ENCODE data around the gene SMG5.

The SMG5 gene

GRCh38 chr1:156295391-156295947 is 12.8 kb upstream of the SMG5 start, which contains the start of gene GLMP:
Gene GLMP, minus strand, starts transcription at chr1:156295679. Its CDS starts 34 bp downstream, at chr1:156295645.
- no peaks in the 10 kb centered on the region for H3K27me3 ChIP-seq (ENCODE audit: insufficient read depth, low read length)
- peaks cover 8% of the 10 kb centered on the region; the same call in 1 of the 2 replicates for H3K4me1 ChIP-seq (ENCODE audit: insufficient read depth, low read length)
- no peaks in the 10 kb centered on the region for H3K9me3 ChIP-seq (ENCODE audit: insufficient read depth, low read depth, low read length)
- 5% methylated on average over 17 of the region's 17 CpGs for WGBS
- H3K27ac ChIP-seq (ENCODE audit: low read depth, low read length) = no peak within 1 kb of the TSS
- H3K9ac ChIP-seq (ENCODE audit: low read depth, low read length) = peak within 1 kb of the TSS; percentile 79
- peak within 1 kb of the TSS; percentile 97 for H3K4me3 ChIP-seq (ENCODE audit: low read length)
- peaks cover 15% of the 10 kb centered on the region for H3K36me3 ChIP-seq (ENCODE audit: insufficient read depth, low read length)

GRCh38 chr1:156293895-156294294 is 11.3 kb upstream of the SMG5 start:
- no peak overlapping the region for H3K4me3 ChIP-seq (ENCODE audit: low read length)
- 92% methylated on average over 9 of the region's 9 CpGs for WGBS
- peaks cover 18% of the 10 kb centered on the region for H3K36me3 ChIP-seq (ENCODE audit: insufficient read depth, low read length)
- no peak overlapping the region for H3K27ac ChIP-seq (ENCODE audit: low read depth, low read length)
- no peaks in the 10 kb centered on the region for H3K9me3 ChIP-seq (ENCODE audit: insufficient read depth, low read depth, low read length)
- no peaks in the 10 kb centered on the region for H3K27me3 ChIP-seq (ENCODE audit: insufficient read depth, low read length)
- no peak overlapping the region for H3K9ac ChIP-seq (ENCODE audit: low read depth, low read length)
- peaks cover 8% of the 10 kb centered on the region; the same call in 1 of the 2 replicates for H3K4me1 ChIP-seq (ENCODE audit: insufficient read depth, low read length)

- 92% methylated on average over 8 of the region's 8 CpGs for WGBS
- peaks cover 8% of the 10 kb centered on the region; the same call in 1 of the 2 replicates for H3K4me1 ChIP-seq (ENCODE audit: insufficient read depth, low read length)
- H3K36me3 ChIP-seq (ENCODE audit: insufficient read depth, low read length) = peaks cover 20% of the 10 kb centered on the region
- no peaks in the 10 kb centered on the region for H3K9me3 ChIP-seq (ENCODE audit: insufficient read depth, low read depth, low read length)
- no peaks in the 10 kb centered on the region for H3K27me3 ChIP-seq (ENCODE audit: insufficient read depth, low read length)
- H3K27ac ChIP-seq (ENCODE audit: low read depth, low read length) = no peak overlapping the region
- no peak overlapping the region for H3K9ac ChIP-seq (ENCODE audit: low read depth, low read length)
- no peak overlapping the region for H3K4me3 ChIP-seq (ENCODE audit: low read length)
These were observed 10.4 kb upstream of the SMG5 start for GRCh38 chr1:156293098-156293434.

- Histone ChIP-seq H3K36me3 (ENCODE audit: insufficient read depth, low read length) (peaks cover 20% of the 10 kb centered on the region), H3K9me3 (ENCODE audit: insufficient read depth, low read depth, low read length) (no peaks in the 10 kb centered on the region), H3K9ac (ENCODE audit: low read depth, low read length) (peak overlapping the region; percentile 49), H3K27me3 (ENCODE audit: insufficient read depth, low read length) (no peaks in the 10 kb centered on the region), H3K27ac (ENCODE audit: low read depth, low read length) (no peak overlapping the region), H3K4me1 (ENCODE audit: insufficient read depth, low read length) (peaks cover 8% of the 10 kb centered on the region; the same call in 1 of the 2 replicates), H3K4me3 (ENCODE audit: low read length) (peak overlapping the region; percentile 62)
- 17% methylated on average over 37 of the region's 37 CpGs for WGBS
These were observed 8.8 kb upstream of the SMG5 start for GRCh38 chr1:156291226-156292061.

- no peak overlapping the region for H3K9ac ChIP-seq (ENCODE audit: low read depth, low read length)
- H3K27ac ChIP-seq (ENCODE audit: low read depth, low read length) = no peak overlapping the region
- H3K4me1 ChIP-seq (ENCODE audit: insufficient read depth, low read length) = 0 out of 2 replicates have a peak, but pooled peaks cover 2% of the 10 kb centered on the region
- no peaks in the 10 kb centered on the region for H3K9me3 ChIP-seq (ENCODE audit: insufficient read depth, low read depth, low read length)
- peaks cover 20% of the 10 kb centered on the region for H3K36me3 ChIP-seq (ENCODE audit: insufficient read depth, low read length)
- no peak overlapping the region for H3K4me3 ChIP-seq (ENCODE audit: low read length)
- H3K27me3 ChIP-seq (ENCODE audit: insufficient read depth, low read length) = no peaks in the 10 kb centered on the region
These were observed 7.2 kb upstream of the SMG5 start for GRCh38 chr1:156289857-156290256.

GRCh38 chr1:156286061-156286460 is 3.4 kb upstream of the SMG5 start:
- Histone ChIP-seq H3K9me3 (ENCODE audit: insufficient read depth, low read depth, low read length) (no peaks in the 10 kb centered on the region), H3K27ac (ENCODE audit: low read depth, low read length) (no peak overlapping the region), H3K27me3 (ENCODE audit: insufficient read depth, low read length) (no peaks in the 10 kb centered on the region), H3K36me3 (ENCODE audit: insufficient read depth, low read length) (peaks cover 8% of the 10 kb centered on the region; the same call in 1 of the 2 replicates), H3K4me1 (ENCODE audit: insufficient read depth, low read length) (peaks cover 16% of the 10 kb centered on the region; the same call in 1 of the 2 replicates), H3K9ac (ENCODE audit: low read depth, low read length) (no peak overlapping the region), H3K4me3 (ENCODE audit: low read length) (no peak overlapping the region)
- 96% methylated on average over 8 of the region's 8 CpGs for WGBS

- Histone ChIP-seq H3K27ac (ENCODE audit: low read depth, low read length) (no peak overlapping the region), H3K36me3 (ENCODE audit: insufficient read depth, low read length) (peaks cover 11% of the 10 kb centered on the region; the same call in 1 of the 2 replicates), H3K9me3 (ENCODE audit: insufficient read depth, low read depth, low read length) (no peaks in the 10 kb centered on the region), H3K4me3 (ENCODE audit: low read length) (no peak overlapping the region), H3K4me1 (ENCODE audit: insufficient read depth, low read length) (peaks cover 18% of the 10 kb centered on the region; the same call in 1 of the 2 replicates), H3K27me3 (ENCODE audit: insufficient read depth, low read length) (no peaks in the 10 kb centered on the region), H3K9ac (ENCODE audit: low read depth, low read length) (no peak overlapping the region)
- 97% methylated on average over 21 of the region's 21 CpGs for WGBS
These were observed 2.8 kb upstream of the SMG5 start for GRCh38 chr1:156285437-156285836.

GRCh38 chr1:156284757-156285156 is 2.1 kb upstream of the SMG5 start:
- H3K27me3 ChIP-seq (ENCODE audit: insufficient read depth, low read length) = no peaks in the 10 kb centered on the region
- no peaks in the 10 kb centered on the region for H3K9me3 ChIP-seq (ENCODE audit: insufficient read depth, low read depth, low read length)
- no peak overlapping the region for H3K27ac ChIP-seq (ENCODE audit: low read depth, low read length)
- peak overlapping the region; percentile 27; the same call in 1 of the 2 replicates for H3K4me3 ChIP-seq (ENCODE audit: low read length)
- 90% methylated on average over 4 of the region's 4 CpGs for WGBS
- H3K9ac ChIP-seq (ENCODE audit: low read depth, low read length) = no peak overlapping the region
- H3K4me1 ChIP-seq (ENCODE audit: insufficient read depth, low read length) = peaks cover 18% of the 10 kb centered on the region; the same call in 1 of the 2 replicates
- H3K36me3 ChIP-seq (ENCODE audit: insufficient read depth, low read length) = peaks cover 17% of the 10 kb centered on the region

GRCh38 chr1:156284112-156284511 is 1.5 kb upstream of the SMG5 start, which contains the start of gene TMEM79:
Gene TMEM79, plus strand, starts transcription at chr1:156284325. Its CDS starts 902 bp downstream, at chr1:156285227.
- Histone ChIP-seq H3K9ac (ENCODE audit: low read depth, low read length) (peak within 1 kb of the TSS; percentile 98), H3K27ac (ENCODE audit: low read depth, low read length) (peak within 1 kb of the TSS; percentile 98), H3K4me3 (ENCODE audit: low read length) (peak within 1 kb of the TSS; percentile 84), H3K36me3 (ENCODE audit: insufficient read depth, low read length) (peaks cover 21% of the 10 kb centered on the region), H3K4me1 (ENCODE audit: insufficient read depth, low read length) (peaks cover 18% of the 10 kb centered on the region; the same call in 1 of the 2 replicates), H3K27me3 (ENCODE audit: insufficient read depth, low read length) (no peaks in the 10 kb centered on the region), H3K9me3 (ENCODE audit: insufficient read depth, low read depth, low read length) (no peaks in the 10 kb centered on the region)
- WGBS = 96% methylated on average over 7 of the region's 7 CpGs

- Histone ChIP-seq H3K9me3 (ENCODE audit: insufficient read depth, low read depth, low read length) (no peaks in the 10 kb centered on the region), H3K4me3 (ENCODE audit: low read length) (peak overlapping the region; percentile 84), H3K4me1 (ENCODE audit: insufficient read depth, low read length) (peaks cover 18% of the 10 kb centered on the region; the same call in 1 of the 2 replicates), H3K36me3 (ENCODE audit: insufficient read depth, low read length) (peaks cover 24% of the 10 kb centered on the region), H3K9ac (ENCODE audit: low read depth, low read length) (peak overlapping the region; percentile 98), H3K27ac (ENCODE audit: low read depth, low read length) (peak overlapping the region; percentile 98; the same call in 1 of the 2 replicates), H3K27me3 (ENCODE audit: insufficient read depth, low read length) (no peaks in the 10 kb centered on the region)
- 73% methylated on average over 1 of the region's 1 CpG for WGBS
These were observed 896 bp upstream of the SMG5 start for GRCh38 chr1:156283521-156283920.

All from HUES64 (cell line).